Esophagus squamous epithelium (tissue), 4 donors: ENCODE data around the gene EMILIN2.

Experiments used
- POLR2A ChIP-seq, 4 donors: fragments of 450-650 bp; IDR thresholded peaks; one replicate each; pipeline ENCODE4 v1.6.1; 2017; ENCODE audit warnings: antibody characterized with exemption in 4 of 4, mild to moderate bottlenecking in 4 of 4, moderate library complexity in 3 of 4
- TF ChIP-seq, protein P1 (sequence below), 6 experiments: fragments of 450-650 bp in 4 of 6; fragments of 200-600 bp in 2 of 6; sonication (generic) in 2 of 6; IDR thresholded peaks; one replicate each; pipeline ENCODE4 v1.5.1; 2016 to 2019; ENCODE audit warnings: antibody characterized with exemption in 6 of 6, mild to moderate bottlenecking in 4 of 6, moderate library complexity in 4 of 6

DNA sequence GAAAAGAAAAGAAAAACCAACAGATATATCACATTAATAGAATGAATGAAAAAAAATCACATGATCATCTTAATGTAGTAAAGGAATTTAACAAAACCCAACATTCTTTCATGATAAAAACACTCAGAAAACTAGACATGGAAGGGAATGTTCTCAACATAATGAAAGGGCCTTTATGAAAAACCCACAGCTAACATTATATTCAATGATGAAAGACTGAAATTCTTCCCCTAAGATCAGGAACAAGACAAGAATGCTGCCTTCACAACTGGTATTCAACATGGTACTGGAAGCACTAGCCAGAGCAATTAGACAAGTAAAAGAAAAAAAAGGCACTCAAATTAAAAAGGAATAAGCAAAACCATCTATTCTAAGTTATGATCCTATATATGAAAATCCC lies 28.5 kb upstream of the EMILIN2 start:
- TF ChIP-seq, protein P1, sequence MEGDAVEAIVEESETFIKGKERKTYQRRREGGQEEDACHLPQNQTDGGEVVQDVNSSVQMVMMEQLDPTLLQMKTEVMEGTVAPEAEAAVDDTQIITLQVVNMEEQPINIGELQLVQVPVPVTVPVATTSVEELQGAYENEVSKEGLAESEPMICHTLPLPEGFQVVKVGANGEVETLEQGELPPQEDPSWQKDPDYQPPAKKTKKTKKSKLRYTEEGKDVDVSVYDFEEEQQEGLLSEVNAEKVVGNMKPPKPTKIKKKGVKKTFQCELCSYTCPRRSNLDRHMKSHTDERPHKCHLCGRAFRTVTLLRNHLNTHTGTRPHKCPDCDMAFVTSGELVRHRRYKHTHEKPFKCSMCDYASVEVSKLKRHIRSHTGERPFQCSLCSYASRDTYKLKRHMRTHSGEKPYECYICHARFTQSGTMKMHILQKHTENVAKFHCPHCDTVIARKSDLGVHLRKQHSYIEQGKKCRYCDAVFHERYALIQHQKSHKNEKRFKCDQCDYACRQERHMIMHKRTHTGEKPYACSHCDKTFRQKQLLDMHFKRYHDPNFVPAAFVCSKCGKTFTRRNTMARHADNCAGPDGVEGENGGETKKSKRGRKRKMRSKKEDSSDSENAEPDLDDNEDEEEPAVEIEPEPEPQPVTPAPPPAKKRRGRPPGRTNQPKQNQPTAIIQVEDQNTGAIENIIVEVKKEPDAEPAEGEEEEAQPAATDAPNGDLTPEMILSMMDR (IDR thresholded peaks at IDR 0.05): no peak
- no peak for TF ChIP-seq POLR2A (IDR thresholded peaks at IDR 0.05)
